Karpas-422 (cell line): ENCODE data around the gene SNX33. TPM values are rescaled to one million over a fixed set of nuclear protein-coding genes. Genes with fewer than 3 reads are reported as not detected.
"Not testable (repeated sequence)": the region's sequence is repeated elsewhere in the genome, so short reads cannot be mapped to it uniquely, and the experiment has no call there.

Source experiments
- DNase-seq: peaks from one replicate; pipeline ENCODE4 v3.0.0-alpha.2; 2015
- H2AFZ ChIP-seq: fragments of 200-600 bp; sonication (generic); 2 replicates; pipeline ENCODE4 v1.6.1; 2014; ENCODE audit warnings: antibody characterized with exemption, low read length, mixed read lengths
- H3K27ac ChIP-seq: fragments of 200-600 bp; sonication (generic); 2 replicates; pipeline ENCODE4 v1.5.1; 2014; ENCODE audit warnings: mild to moderate bottlenecking, low read length, moderate library complexity
- H3K27me3 ChIP-seq: fragments of 200-600 bp; sonication (generic); 2 replicates; pipeline ENCODE4 v1.6.1; 2014; ENCODE audit warnings: low read length, mixed read lengths
- H3K36me3 ChIP-seq: fragments of 200-600 bp; sonication (generic); 2 replicates; pipeline ENCODE4 v1.6.1; 2014; ENCODE audit warnings: low read length, mixed read lengths; ENCODE audit not compliant: insufficient read depth
- H3K4me1 ChIP-seq: fragments of 200-600 bp; sonication (generic); 2 replicates; pipeline ENCODE4 v1.6.1; 2014; ENCODE audit warnings: mild to moderate bottlenecking, low read length, mixed read lengths
- H3K4me2 ChIP-seq: fragments of 200-600 bp; sonication (generic); 2 replicates; pipeline ENCODE4 v1.6.1; 2014; ENCODE audit warnings: low read length, low read depth, mild to moderate bottlenecking; ENCODE audit not compliant: poor library complexity, severe bottlenecking
- H3K4me3 ChIP-seq: fragments of 200-600 bp; sonication (generic); 2 replicates; pipeline ENCODE4 v1.5.1; 2014; ENCODE audit warnings: mild to moderate bottlenecking, antibody characterized with exemption, low read length, mixed read lengths
- H3K79me2 ChIP-seq: fragments of 200-600 bp; sonication (generic); 2 replicates; pipeline ENCODE4 v1.6.1; 2014; ENCODE audit warnings: mild to moderate bottlenecking, low read length, mixed read lengths
- H3K9ac ChIP-seq: fragments of 200-600 bp; sonication (generic); 2 replicates; pipeline ENCODE4 v1.6.0; 2014; ENCODE audit warnings: low read length
- H3K9me2 ChIP-seq: fragments of 200-600 bp; sonication (generic), shearing (Covaris generic); replicated peaks from 2 replicates; pipeline ENCODE4 v1.6.0; 2014; ENCODE audit warnings: mild to moderate bottlenecking, low read length, moderate library complexity; ENCODE audit not compliant: insufficient read depth
- H3K9me3 ChIP-seq: fragments of 300-700, 200-600 bp; sonication (generic); 2 replicates; pipeline ENCODE4 v1.6.1; 2014; ENCODE audit warnings: low read length, mixed read lengths
- H4K20me1 ChIP-seq: fragments of 200-600 bp; sonication (generic); 2 replicates; pipeline ENCODE4 v1.6.1; 2014; ENCODE audit warnings: mild to moderate bottlenecking, antibody characterized with exemption, low read length, low read depth; ENCODE audit not compliant: insufficient read depth
- total RNA-seq: library from RNA; depleted of rRNA; stranded (reverse); fragments of >200 nt; shearing (Covaris generic); gene quantifications from 2 replicates; pipeline ENCODE4 v1.2.3, GENCODE V29; 2014; ENCODE audit warnings: low replicate concordance

Gene SNX33
- total RNA-seq, 1 experiment from 2014 or later, result not detected

- peak overlapping the region; percentile 80 for H3K9ac ChIP-seq
Observed at GRCh38 chr15:75673426-75674235, 25.9 kb downstream of the SNX33 start.

DNA sequence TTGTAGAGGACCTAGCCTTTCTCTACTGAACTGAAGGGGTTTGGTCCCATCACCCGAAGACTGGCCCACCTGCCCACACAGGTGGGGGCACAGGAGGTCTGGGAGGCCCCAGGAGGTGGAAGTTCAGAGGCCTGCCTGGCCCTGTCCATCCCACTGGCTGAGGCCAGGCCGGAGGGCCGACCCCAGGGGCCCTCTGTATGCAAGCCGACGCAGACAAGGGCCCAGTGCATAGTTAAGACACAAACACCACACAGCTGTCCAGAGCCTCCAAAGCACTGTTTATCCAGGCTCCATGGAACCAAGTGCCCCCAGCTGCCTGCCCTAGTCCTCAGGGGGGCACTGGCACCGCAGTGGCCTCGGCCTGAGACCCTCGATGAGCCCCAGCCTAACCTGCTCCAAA, 26.7 kb downstream of the SNX33 start:
- Histone ChIP-seq H3K4me3 (peak overlapping the region; percentile 66; the same call in 1 of the 2 replicates), H3K4me1 (peaks cover 82% of the 10 kb centered on the region), H3K9me3 (no peaks in the 10 kb centered on the region), H3K27ac (peak overlapping the region; percentile 94), H3K9me2 (no peaks in the 10 kb centered on the region), H2AFZ (0 out of 2 replicates have a peak overlapping the region, but pooled peaks have one; percentile 6), H3K36me3 (no peaks in the 10 kb centered on the region), H3K27me3 (no peaks in the 10 kb centered on the region), H4K20me1 (no peaks in the 10 kb centered on the region), H3K4me2 (peak overlapping the region; percentile 95), H3K9ac (peak overlapping the region; percentile 80), H3K79me2 (no peaks in the 10 kb centered on the region)
- no peak for DNase-seq

More at GRCh38 chr15:75673426-75674235, 25.9 kb downstream of the SNX33 start:
- H3K4me2 ChIP-seq, result peak overlapping the region; percentile 95
- H3K27me3 ChIP-seq, result no peaks in the 10 kb centered on the region
- H3K4me3 ChIP-seq, result peak overlapping the region; percentile 66
- no peaks in the 10 kb centered on the region for H3K36me3 ChIP-seq
- 0 out of 2 replicates have a peak overlapping the region, but pooled peaks have one; percentile 6 for H2AFZ ChIP-seq
- DNase-seq, result peak; percentile 98
- H3K27ac ChIP-seq, result peak overlapping the region; percentile 94
- no peaks in the 10 kb centered on the region for H4K20me1 ChIP-seq
- peaks cover 78% of the 10 kb centered on the region for H3K4me1 ChIP-seq
- H3K9me2 ChIP-seq, result no peaks in the 10 kb centered on the region
- no peaks in the 10 kb centered on the region for H3K9me3 ChIP-seq
- no peaks in the 10 kb centered on the region for H3K79me2 ChIP-seq

- Histone ChIP-seq H3K4me1 (peaks cover 79% of the 10 kb centered on the region), H3K9me3 (no peaks in the 10 kb centered on the region), H2AFZ (no peak overlapping the region), H3K36me3 (no peaks in the 10 kb centered on the region), H4K20me1 (no peaks in the 10 kb centered on the region), H3K9me2 (no peaks in the 10 kb centered on the region), H3K79me2 (no peaks in the 10 kb centered on the region), H3K27ac (no peak overlapping the region), H3K27me3 (no peaks in the 10 kb centered on the region), H3K9ac (no peak overlapping the region), H3K4me3 (no peak overlapping the region), H3K4me2 (no peak overlapping the region)
- no peak for DNase-seq
Observed at GRCh38 chr15:75675579-75676404, 28.1 kb downstream of the SNX33 start.

GRCh38 chr15:75676688-75677464, 29.2 kb downstream of the SNX33 start:
- H3K4me1 ChIP-seq, result peaks cover 70% of the 10 kb centered on the region
- H3K27ac ChIP-seq, result peak overlapping the region; percentile 80
- H3K9me3 ChIP-seq, result no peaks in the 10 kb centered on the region
- H3K79me2 ChIP-seq, result no peaks in the 10 kb centered on the region
- H3K27me3 ChIP-seq, result no peaks in the 10 kb centered on the region
- H3K9ac ChIP-seq, result peak overlapping the region; percentile 64
- DNase-seq, result no peak
- no peak overlapping the region for H2AFZ ChIP-seq
- H3K4me2 ChIP-seq, result peak overlapping the region; percentile 73
- H3K36me3 ChIP-seq, result no peaks in the 10 kb centered on the region
- no peaks in the 10 kb centered on the region for H3K9me2 ChIP-seq
- H3K4me3 ChIP-seq, result peak overlapping the region; percentile 51
- H4K20me1 ChIP-seq, result no peaks in the 10 kb centered on the region

DNA sequence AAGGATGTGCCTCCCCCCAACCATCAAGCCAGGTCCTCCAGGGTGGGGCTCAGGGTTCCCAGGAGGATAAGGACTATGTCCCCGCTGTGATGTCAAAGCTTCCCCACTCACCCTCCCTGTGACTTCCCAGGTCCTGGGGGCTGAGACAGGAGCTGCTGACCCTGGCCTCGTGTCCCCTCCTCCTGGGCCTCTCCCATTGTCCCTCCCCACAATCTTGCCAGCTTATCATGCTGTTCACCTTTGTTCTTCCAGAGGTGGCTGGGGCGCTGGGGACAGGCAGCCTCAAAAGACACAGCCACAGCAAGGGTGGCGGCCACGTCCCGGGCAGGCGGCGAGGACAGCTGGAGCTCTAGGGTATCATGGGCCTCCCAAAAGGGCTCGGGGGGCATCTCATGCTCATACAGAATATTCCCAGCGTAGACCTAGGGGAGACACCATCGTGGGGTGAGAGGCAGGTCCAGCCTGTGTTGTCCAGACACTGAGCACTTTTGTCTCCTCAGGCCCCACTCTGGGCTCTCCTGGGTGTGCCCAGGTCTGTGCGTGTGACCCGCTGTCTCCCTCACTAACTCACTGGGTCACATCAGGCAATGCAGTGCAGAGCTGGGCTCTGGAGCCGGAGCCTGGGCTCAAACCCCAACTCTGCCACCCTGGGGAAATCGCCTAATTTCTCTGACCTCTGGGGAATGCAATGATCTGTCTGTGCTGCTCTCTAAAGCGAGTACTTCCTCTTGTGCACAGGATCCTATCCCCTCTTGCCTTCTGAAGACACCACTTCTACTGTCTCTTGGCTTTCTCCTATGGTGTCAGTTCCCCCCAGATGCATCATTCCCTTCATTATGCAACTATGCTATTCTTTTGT, 30.0 kb downstream of the SNX33 start:
- Histone ChIP-seq H3K27ac (peak overlapping the region; percentile 80), H3K9me3 (no peaks in the 10 kb centered on the region), H3K9ac (peak overlapping the region; percentile 64), H3K36me3 (no peaks in the 10 kb centered on the region), H3K4me3 (peak overlapping the region; percentile 51), H3K4me1 (peaks cover 62% of the 10 kb centered on the region), H3K4me2 (peak overlapping the region; percentile 73), H2AFZ (0 out of 2 replicates have a peak overlapping the region, but pooled peaks have one; percentile 46), H3K27me3 (no peaks in the 10 kb centered on the region), H4K20me1 (no peaks in the 10 kb centered on the region), H3K79me2 (no peaks in the 10 kb centered on the region), H3K9me2 (no peaks in the 10 kb centered on the region)
- DNase-seq, result peak; percentile 96

DNA sequence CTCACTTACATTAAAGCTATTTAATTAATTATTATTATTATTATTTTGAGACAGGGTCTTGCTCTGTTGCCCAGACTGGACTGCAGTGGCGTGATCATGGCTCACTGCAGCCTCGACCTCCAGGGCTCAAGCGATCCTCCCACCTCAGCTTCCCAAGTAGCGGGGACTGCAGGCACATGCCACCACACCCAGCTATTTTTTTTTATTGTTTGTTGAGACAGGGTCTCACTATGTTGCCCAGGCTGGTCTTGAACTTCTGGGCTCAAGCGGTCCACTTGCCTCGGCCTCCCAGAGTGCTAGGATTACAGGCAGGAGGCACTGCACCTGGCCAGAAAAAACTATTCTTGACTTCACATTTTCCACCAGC, 30.6 kb downstream of the SNX33 start:
- Histone ChIP-seq H3K27ac (peak overlapping the region; percentile 80), H3K4me3 (0 out of 2 replicates have a peak overlapping the region, but pooled peaks have one; percentile 51), H3K4me2 (peak overlapping the region; percentile 73), H3K4me1 (peaks cover 56% of the 10 kb centered on the region), H3K9ac (0 out of 2 replicates have a peak overlapping the region, but pooled peaks have one; percentile 35)
- not testable (repeated sequence) for H3K79me2 ChIP-seq, H3K9me2 ChIP-seq, H3K9me3 ChIP-seq, H3K36me3 ChIP-seq, H3K27me3 ChIP-seq, DNase-seq, H2AFZ ChIP-seq, H4K20me1 ChIP-seq

DNA sequence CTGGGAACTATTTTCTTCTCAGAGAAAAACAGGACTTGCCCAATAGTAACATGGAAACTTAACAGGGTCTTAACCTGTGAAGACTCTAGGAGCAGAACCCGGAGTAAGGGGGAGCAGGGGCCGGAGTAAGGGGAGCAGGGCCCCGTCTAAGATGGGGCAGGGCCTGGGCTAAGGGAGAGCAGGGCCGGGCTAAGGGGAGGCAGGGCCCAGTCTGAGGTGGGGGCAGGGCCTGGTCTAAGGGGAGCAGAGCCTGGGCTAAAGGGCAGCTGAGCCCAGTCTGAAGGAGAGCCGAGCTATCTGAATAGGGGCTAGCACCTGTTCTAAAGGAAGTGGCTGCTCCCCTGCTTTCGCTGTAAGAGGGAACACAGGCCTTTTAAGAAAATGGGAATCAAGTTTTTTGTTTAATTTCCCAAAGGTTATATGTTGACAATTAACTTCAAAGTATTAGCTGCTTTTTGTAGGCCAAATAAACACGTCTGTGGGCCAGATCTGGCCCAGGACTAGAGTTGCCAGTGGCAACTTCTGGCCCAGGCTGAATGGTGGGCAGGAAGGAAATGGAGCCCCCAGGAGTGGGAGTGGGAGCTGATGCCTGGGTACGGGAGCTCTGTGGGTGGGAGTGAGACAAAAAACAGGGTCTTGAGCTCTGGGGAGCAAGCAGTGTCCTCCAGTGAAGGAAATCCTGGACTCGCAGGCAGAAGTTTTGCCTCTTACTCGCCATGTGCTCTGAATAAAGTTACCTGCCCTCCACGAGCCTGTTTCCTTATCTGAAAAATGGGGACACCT, 32.5 kb downstream of the SNX33 start:
- Histone ChIP-seq H3K27me3 (no peaks in the 10 kb centered on the region), H3K4me3 (no peak overlapping the region), H3K9me3 (no peaks in the 10 kb centered on the region), H3K36me3 (no peaks in the 10 kb centered on the region), H3K27ac (no peak overlapping the region), H3K4me2 (no peak overlapping the region), H3K4me1 (peaks cover 41% of the 10 kb centered on the region), H2AFZ (no peak overlapping the region), H3K9me2 (no peaks in the 10 kb centered on the region), H3K79me2 (no peaks in the 10 kb centered on the region), H4K20me1 (no peaks in the 10 kb centered on the region), H3K9ac (no peak overlapping the region)
- DNase-seq, result no peak
